ENCODE measurements around the gene GOLGA7B. TPM values are rescaled to one million over a fixed set of nuclear protein-coding genes. Genes with fewer than 3 reads are reported as not detected.

GOLGA7B gene
- total RNA-seq, 4 donors from 2014 or later, result 0.19 to 1.6 (median 0.57) TPM

DNA sequence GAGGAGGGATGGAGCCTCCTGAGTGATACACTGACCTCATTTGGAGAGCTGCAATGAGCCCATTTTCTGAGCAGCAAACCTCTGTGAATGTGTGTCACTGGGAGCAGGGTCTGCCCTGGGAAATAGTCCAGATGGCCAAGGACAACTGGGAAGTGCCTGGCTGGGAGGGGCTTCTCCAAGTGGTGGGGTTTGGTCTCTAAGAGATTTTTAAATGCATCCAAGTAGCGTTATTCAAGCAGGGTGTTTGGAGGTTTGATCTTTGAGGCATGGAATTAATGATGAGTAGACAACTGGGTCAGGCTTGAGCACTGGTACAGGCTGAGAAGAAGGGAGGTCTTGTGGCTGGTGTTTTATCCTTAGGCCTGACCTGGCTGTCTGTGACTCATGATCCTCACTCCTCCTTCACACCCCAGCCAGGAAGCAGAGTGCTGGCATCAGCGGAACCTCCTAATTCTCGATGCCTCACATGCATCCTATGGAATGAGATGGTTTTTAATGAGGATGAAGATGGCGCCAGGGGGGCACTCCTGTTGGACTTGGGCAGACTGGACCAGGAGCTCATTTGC, 3.3 kb downstream of the GOLGA7B start:
- DNase-seq (ENCODE audit: low spot score) (no peak), ATAC-seq (ENCODE audit: low FRiP score) (no peak)
- TF ChIP-seq CTCF (IDR thresholded peaks at IDR 0.05), result no peak

DNA sequence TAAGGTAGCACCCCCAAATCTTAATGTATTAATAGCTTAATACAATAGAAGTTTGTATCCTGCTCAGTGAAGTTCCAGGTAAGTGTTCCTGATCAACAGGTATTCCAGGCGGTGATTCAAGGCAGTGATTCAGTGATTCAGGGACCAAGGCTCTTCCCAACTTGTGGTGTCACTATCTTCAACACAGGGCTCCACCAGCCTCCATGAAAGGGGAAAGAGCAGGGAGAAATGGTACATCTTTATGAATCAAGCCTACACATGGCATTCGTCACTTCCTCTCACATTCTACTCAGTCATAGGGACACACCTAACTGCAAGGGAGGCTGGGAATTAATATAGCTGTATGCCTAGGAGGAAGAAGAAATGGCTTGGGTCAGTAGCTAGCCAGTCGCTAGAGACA, 5.1 kb downstream of the GOLGA7B start:
- no peak for TF ChIP-seq CTCF (IDR thresholded peaks at IDR 0.05)
- ATAC-seq (ENCODE audit: low FRiP score) (no peak), DNase-seq (ENCODE audit: low spot score) (no peak)

- DNase-seq (ENCODE audit: low spot score), result no peak
- ATAC-seq (ENCODE audit: low FRiP score), result no peak
- TF ChIP-seq CTCF (IDR thresholded peaks at IDR 0.05), result no peak
These were observed 8.4 kb downstream of the GOLGA7B start for GRCh38 chr10:97858001-97858439.

DNA sequence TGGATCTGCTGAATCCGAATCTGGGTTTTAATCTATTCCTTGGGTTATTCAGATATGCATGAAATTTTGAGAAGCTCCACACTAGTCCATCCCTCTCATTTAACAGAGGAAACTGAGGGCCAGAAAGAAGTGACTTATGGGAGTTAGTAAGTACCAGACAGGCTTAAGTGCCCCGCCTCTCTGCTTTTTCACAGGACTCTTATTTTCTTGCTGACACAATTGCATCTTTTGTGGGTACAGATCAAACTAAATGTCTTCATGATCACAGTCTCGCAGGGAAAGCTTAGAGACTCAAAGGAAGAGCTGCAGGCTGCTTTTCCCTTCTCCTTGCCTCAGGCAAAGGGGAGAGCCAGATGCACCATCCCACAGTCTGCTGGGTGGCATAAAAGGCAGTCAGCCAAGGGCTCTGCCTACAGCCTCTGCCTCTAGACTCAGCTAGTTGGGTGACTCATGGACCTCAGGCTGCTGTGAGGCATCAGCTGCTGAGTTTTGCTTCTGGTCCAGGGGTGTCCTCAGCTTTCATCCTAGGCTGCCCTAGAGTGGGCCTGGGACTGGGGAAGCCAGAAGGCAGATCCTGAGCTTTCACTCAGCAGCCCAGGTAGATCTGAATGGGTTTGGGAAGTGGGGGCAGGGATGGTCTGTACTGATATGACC, 11.6 kb downstream of the GOLGA7B start:
- no peak for TF ChIP-seq CTCF (IDR thresholded peaks at IDR 0.05)
- DNase-seq (ENCODE audit: low spot score) (no peak), ATAC-seq (ENCODE audit: low FRiP score) (peak; percentile 46)

- ATAC-seq (ENCODE audit: low FRiP score) (no peak), DNase-seq (ENCODE audit: low spot score) (no peak)
- no peak for TF ChIP-seq CTCF (IDR thresholded peaks at IDR 0.05)
These were observed 12.3 kb downstream of the GOLGA7B start for GRCh38 chr10:97861924-97862323.

DNA sequence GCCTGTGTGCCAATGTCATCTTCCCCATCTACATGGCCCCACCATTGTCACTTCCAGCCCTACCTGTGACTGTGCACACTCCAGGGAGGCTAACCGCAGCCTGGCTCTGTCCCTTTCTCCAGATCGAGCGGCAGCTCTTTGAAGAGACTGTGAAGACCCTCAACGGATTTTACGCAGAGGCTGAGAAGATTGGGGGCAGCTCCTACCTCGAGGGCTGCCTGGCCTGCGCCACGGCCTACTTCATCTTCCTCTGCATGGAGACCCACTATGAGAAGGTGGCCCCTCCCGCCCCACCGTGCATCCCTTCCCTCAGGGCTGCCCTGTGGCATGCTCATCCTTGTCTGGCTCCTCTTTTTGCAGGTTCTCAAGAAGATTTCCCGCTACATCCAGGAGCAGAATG, 14.2 kb downstream of the GOLGA7B start:
- DNase-seq (ENCODE audit: low spot score), result no peak
- TF ChIP-seq CTCF (IDR thresholded peaks at IDR 0.05), result no peak
- no peak for ATAC-seq (ENCODE audit: low FRiP score)

DNA sequence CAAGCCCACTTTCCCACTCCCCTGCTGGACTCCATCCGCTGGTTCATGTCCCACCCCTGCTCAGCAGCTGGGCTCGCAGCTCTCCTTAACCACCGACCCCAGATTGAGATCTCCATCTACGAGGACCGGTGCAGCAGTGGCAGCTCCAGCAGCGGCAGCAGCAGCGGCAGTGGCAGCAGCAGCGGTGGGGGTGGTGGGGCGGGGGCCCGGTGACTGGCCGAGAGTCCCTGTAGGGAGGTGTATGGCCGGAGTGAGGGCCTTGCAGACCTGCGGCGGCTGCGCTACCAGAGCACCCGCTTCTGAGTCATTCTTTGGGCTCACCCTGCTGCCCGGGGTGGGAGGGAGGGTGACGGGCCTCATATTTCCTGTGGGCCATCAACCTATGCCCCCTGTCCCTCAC, 15.8 kb downstream of the GOLGA7B start:
- no peak for DNase-seq (ENCODE audit: low spot score)
- TF ChIP-seq CTCF (IDR thresholded peaks at IDR 0.05), result no peak
- ATAC-seq (ENCODE audit: low FRiP score), result no peak

Measured in omental fat pad (tissue), 4 donors.